ENCODE results near the gene RCN1. TPM values are rescaled to one million over a fixed set of nuclear protein-coding genes. Genes with fewer than 3 reads are reported as not detected.
A peak's percentile ranks its signal among the peaks of the same experiment; 100 is the strongest.

The RCN1 gene
- total RNA-seq, 1 donor, result 367 TPM

DNA sequence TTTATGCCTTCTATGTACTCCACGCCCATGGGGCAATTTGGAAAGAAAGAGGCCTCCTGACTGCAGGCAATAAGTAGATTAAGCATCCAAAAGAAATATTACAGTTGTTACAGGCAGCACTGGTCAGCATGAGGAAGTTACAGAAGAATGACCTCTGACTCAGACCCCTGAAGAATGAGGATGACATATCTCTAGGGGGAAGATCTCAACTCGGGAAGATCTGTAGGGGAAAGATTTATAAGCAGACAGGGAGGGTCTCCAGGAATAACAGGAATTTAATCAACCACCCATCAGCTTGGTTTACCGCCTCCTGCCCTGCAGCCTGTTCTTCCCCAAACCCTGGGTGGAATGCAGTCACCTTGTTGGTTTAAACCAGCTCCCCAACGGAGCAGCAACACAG, 58.0 kb downstream of the RCN1 start:
- H3K4me3 ChIP-seq (ENCODE audit: low read depth, low read length), result no peak overlapping the region
- no peak for DNase-seq (ENCODE audit: low read depth)
- TF ChIP-seq, protein P1, sequence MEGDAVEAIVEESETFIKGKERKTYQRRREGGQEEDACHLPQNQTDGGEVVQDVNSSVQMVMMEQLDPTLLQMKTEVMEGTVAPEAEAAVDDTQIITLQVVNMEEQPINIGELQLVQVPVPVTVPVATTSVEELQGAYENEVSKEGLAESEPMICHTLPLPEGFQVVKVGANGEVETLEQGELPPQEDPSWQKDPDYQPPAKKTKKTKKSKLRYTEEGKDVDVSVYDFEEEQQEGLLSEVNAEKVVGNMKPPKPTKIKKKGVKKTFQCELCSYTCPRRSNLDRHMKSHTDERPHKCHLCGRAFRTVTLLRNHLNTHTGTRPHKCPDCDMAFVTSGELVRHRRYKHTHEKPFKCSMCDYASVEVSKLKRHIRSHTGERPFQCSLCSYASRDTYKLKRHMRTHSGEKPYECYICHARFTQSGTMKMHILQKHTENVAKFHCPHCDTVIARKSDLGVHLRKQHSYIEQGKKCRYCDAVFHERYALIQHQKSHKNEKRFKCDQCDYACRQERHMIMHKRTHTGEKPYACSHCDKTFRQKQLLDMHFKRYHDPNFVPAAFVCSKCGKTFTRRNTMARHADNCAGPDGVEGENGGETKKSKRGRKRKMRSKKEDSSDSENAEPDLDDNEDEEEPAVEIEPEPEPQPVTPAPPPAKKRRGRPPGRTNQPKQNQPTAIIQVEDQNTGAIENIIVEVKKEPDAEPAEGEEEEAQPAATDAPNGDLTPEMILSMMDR (IDR thresholded peaks at IDR 0.05; ENCODE audit: insufficient read depth, low read depth, low read length), result no peak

DNA sequence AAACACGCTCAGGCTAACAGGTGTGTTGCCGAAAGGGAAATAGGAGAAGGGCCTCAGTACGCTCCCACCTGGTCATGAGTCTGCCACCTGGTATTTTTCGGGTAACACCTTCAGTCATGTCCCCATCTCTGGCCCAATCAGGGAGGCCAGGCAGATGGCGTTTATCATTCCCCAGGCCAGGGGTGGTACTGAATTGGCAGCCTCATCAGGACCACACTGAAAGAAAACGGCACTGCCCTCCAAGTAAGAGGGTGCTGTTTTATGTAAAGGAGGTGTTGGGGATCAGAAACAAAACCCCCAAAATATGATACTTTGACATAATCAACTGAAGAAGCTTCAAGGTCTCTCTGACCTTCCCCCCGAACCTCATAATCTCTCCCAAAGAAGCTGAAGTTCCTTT, 58.9 kb downstream of the RCN1 start:
- no peak overlapping the region for H3K4me3 ChIP-seq (ENCODE audit: low read depth, low read length)
- no peak for DNase-seq (ENCODE audit: low read depth)
- TF ChIP-seq, protein P1 (IDR thresholded peaks at IDR 0.05; ENCODE audit: insufficient read depth, low read depth, low read length), result no peak

GRCh38 chr11:32151027-32151426, 60.2 kb downstream of the RCN1 start:
- DNase-seq (ENCODE audit: low read depth), result no peak
- no peak overlapping the region for H3K4me3 ChIP-seq (ENCODE audit: low read depth, low read length)
- TF ChIP-seq, protein P1 (IDR thresholded peaks at IDR 0.05; ENCODE audit: insufficient read depth, low read depth, low read length), result no peak

DNA sequence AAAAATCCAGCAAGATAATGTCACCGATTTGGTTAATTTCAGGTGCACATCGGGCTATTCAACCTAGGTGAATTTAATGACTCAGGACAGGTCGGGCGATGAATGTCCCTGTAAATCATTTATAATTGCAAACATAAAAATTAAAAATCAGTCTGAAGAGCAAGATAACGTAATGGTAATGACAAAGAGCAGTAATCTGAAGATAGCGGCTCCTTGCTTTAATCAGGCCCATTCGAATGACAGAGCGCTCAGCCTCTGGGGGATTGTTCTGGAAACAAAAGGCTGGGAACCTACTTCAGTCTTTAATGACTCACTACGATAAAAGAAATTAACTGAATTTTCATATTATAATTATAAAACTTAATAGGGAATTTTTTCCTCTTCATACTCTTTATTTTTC, 61.3 kb downstream of the RCN1 start:
- DNase-seq (ENCODE audit: low read depth), result no peak
- TF ChIP-seq, protein P1 (IDR thresholded peaks at IDR 0.05; ENCODE audit: insufficient read depth, low read depth, low read length), result no peak
- H3K4me3 ChIP-seq (ENCODE audit: low read depth, low read length), result no peak overlapping the region

DNA sequence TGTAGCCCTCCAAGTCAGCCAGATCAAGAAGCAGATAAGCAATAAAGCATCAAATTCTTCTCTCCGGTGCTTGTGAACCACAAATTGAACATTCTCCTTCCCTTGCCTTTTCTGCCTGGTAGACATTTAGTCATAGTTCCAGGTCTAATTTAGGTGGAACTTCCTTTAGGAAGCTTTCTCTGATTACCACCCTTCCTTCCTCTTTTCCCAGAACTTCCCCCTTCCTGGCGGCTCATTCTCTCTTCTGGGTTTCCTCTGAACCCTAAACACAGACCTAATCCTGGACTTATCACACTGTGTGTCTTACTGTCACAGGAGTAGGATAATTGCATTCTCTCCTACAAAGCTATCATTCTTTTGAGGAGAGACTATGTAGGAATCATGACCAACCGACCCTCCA, 61.9 kb downstream of the RCN1 start:
- H3K4me3 ChIP-seq (ENCODE audit: low read depth, low read length), result no peak overlapping the region
- TF ChIP-seq, protein P1 (IDR thresholded peaks at IDR 0.05; ENCODE audit: insufficient read depth, low read depth, low read length), result no peak
- DNase-seq (ENCODE audit: low read depth), result no peak

DNA sequence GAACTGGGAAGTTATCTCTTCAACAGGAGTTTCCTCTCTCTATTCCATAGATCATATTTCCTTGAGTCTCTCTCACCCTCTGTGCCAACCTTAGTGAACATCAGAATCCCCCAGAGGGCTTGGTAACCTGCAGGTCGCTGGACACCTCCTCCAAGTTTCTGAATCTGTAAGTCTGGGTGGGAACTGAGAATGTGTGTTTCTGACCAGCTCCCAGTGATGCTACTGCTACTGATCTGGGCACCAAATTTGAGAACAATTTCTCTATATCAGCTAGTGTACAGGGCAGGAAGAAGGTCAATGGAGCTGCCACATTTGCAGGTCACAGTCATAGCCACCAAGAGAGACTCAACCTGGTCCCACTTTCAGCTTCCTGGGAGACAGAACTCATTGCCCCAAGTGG, 62.9 kb downstream of the RCN1 start:
- no peak for DNase-seq (ENCODE audit: low read depth)
- no peak overlapping the region for H3K4me3 ChIP-seq (ENCODE audit: low read depth, low read length)
- TF ChIP-seq, protein P1 (IDR thresholded peaks at IDR 0.05; ENCODE audit: insufficient read depth, low read depth, low read length), result no peak

GRCh38 chr11:32154275-32154674, 63.4 kb downstream of the RCN1 start:
- DNase-seq (ENCODE audit: low read depth), result peak; percentile 60

More at GRCh38 chr11:32154275-32154674, 63.4 kb downstream of the RCN1 start:
- TF ChIP-seq, protein P1 (IDR thresholded peaks at IDR 0.05; ENCODE audit: insufficient read depth, low read depth, low read length), result peak; percentile 51
- no peak overlapping the region for H3K4me3 ChIP-seq (ENCODE audit: low read depth, low read length)
